ENCODE measurements around the gene RAPGEF5. TPM values are rescaled to one million over a fixed set of nuclear protein-coding genes. Genes with fewer than 3 reads are reported as not detected.

The RAPGEF5 gene
- total and polyA plus RNA-seq, 10 of the 15 experiments (the other 5 are each of a cell fraction or from before 2014, with no cell fraction given): 0.38 to 4.0 (median 1.6) TPM; not detected in 1

DNA sequence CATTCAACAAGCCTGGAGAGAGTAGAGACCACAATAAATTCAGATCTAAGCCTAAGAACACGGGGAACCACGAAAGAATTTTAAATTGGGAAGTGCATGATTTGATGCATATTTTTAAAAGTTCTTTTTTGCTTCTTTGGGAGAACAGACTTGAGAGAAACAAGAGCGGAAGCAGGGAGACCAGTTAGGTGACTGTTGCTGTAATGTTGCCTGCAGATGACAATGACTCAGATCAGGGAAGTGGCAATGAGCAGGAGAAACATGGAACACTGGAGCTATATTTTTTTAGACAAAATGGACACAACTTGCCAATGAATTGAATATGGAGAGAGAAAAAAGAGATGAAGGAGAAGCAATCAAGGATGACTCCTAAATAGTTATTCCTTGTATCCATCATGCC is 125.1 kb downstream of the RAPGEF5 start:
- no peak overlapping the region for H3K9ac ChIP-seq (ENCODE audit: control insufficient read depth, insufficient read depth, low read length)
- no peaks in the 10 kb centered on the region for H3K27me3 ChIP-seq (replicated peaks in 1 of 2; ENCODE audit: control insufficient read depth in 2 of 2, insufficient read depth in 2 of 2, low read length in 1 of 2)
- H3K9me3 ChIP-seq (replicated peaks; ENCODE audit: control insufficient read depth, insufficient read depth, low read length): no peaks in the 10 kb centered on the region
- ChIA-PET SMC1A (ENCODE audit: uncharacterized antibody, unreplicated experiment) (interaction anchor here (0.7 to 1.1 kb wide), 2 partner anchors 18 to 116 kb away, joined by 3 read pairs; no protein-coding TSS in a partner anchor), RAD21 (ENCODE audit: unreplicated experiment) (no interaction called here), POLR2A (no interaction called here), CTCF (interaction anchor here (0.6 kb wide), 2 partner anchors 287 to 968 kb away, joined by 4 to 5 read pairs; no protein-coding TSS in a partner anchor)
- no peak for ATAC-seq
- intact Hi-C loops (cut with micrococcal nuclease; ENCODE audit: unreplicated experiment): no loop called here
- in situ Hi-C loops (cut with MboI): no loop called here
- H3K36me3 ChIP-seq (ENCODE audit: control insufficient read depth in 2 of 2, insufficient read depth in 2 of 2, low read length in 1 of 2): no peaks in the 10 kb centered on the region; a peak in 1 of 4 replicates
- H3K4me1 ChIP-seq (ENCODE audit: control insufficient read depth, insufficient read depth, low read length): no peaks in the 10 kb centered on the region
- H4K20me1 ChIP-seq (ENCODE audit: control insufficient read depth, insufficient read depth): no peaks in the 10 kb centered on the region
- BruUV-seq (replicated peaks): no TSS peak
- no peak for FAIRE-seq
- TF ChIP-seq LARP7 (IDR thresholded peaks at IDR 0.05) (no peak), BRCA1 (IDR thresholded peaks at IDR 0.05; ENCODE audit: low read depth, low read length) (no peak), BACH1 (IDR thresholded peaks at IDR 0.05; ENCODE audit: borderline replicate concordance) (no peak), ZNF384 (IDR thresholded peaks at IDR 0.05; ENCODE audit: borderline replicate concordance, low read depth, low read length) (no peak), MYB (IDR thresholded peaks at IDR 0.05; ENCODE audit: borderline replicate concordance, low read depth, low read length) (no peak), HDGF (IDR thresholded peaks at IDR 0.05) (no peak), FOXK2 (IDR thresholded peaks at IDR 0.05) (no peak)
- TF ChIP-seq, protein P1, sequence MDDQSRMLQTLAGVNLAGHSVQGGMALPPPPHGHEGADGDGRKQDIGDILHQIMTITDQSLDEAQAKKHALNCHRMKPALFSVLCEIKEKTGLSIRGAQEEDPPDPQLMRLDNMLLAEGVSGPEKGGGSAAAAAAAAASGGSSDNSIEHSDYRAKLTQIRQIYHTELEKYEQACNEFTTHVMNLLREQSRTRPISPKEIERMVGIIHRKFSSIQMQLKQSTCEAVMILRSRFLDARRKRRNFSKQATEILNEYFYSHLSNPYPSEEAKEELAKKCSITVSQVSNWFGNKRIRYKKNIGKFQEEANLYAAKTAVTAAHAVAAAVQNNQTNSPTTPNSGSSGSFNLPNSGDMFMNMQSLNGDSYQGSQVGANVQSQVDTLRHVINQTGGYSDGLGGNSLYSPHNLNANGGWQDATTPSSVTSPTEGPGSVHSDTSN (IDR thresholded peaks at IDR 0.05; ENCODE audit: insufficient replicate concordance, low read depth, low read length): no peak
- TF ChIP-seq, protein P2, sequence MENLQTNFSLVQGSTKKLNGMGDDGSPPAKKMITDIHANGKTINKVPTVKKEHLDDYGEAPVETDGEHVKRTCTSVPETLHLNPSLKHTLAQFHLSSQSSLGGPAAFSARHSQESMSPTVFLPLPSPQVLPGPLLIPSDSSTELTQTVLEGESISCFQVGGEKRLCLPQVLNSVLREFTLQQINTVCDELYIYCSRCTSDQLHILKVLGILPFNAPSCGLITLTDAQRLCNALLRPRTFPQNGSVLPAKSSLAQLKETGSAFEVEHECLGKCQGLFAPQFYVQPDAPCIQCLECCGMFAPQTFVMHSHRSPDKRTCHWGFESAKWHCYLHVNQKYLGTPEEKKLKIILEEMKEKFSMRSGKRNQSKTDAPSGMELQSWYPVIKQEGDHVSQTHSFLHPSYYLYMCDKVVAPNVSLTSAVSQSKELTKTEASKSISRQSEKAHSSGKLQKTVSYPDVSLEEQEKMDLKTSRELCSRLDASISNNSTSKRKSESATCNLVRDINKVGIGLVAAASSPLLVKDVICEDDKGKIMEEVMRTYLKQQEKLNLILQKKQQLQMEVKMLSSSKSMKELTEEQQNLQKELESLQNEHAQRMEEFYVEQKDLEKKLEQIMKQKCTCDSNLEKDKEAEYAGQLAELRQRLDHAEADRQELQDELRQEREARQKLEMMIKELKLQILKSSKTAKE (IDR thresholded peaks at IDR 0.05; ENCODE audit: low read depth, poor library complexity, severe bottlenecking): no peak
- TF ChIP-seq, protein P3, sequence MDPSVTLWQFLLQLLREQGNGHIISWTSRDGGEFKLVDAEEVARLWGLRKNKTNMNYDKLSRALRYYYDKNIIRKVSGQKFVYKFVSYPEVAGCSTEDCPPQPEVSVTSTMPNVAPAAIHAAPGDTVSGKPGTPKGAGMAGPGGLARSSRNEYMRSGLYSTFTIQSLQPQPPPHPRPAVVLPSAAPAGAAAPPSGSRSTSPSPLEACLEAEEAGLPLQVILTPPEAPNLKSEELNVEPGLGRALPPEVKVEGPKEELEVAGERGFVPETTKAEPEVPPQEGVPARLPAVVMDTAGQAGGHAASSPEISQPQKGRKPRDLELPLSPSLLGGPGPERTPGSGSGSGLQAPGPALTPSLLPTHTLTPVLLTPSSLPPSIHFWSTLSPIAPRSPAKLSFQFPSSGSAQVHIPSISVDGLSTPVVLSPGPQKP (IDR thresholded peaks at IDR 0.05; ENCODE audit: low read depth, low read length): no peak
- WGBS (ENCODE audit: insufficient coverage, insufficient replicate concordance, low lambda C conversion rate, missing lambda C conversion rate): 34% methylated on average over 3 of the region's 3 CpGs
- no peak overlapping the region for H3K27ac ChIP-seq (ENCODE audit: control insufficient read depth, insufficient read depth)
- H3K79me2 ChIP-seq (ENCODE audit: control insufficient read depth, insufficient read depth, low read length): no peaks in the 10 kb centered on the region
- no peak overlapping the region for H2AFZ ChIP-seq (ENCODE audit: control insufficient read depth, low read depth, low read length)
- no peak for DNase-seq (ENCODE audit: low read depth, low spot score)
- H3K4me3 ChIP-seq: no peak overlapping the region
- no peak overlapping the region for H3K4me2 ChIP-seq (ENCODE audit: control insufficient read depth, insufficient read depth)

Data from GM12878 (cell line).